ENCODE measurements around the gene MOSPD2.

DNA sequence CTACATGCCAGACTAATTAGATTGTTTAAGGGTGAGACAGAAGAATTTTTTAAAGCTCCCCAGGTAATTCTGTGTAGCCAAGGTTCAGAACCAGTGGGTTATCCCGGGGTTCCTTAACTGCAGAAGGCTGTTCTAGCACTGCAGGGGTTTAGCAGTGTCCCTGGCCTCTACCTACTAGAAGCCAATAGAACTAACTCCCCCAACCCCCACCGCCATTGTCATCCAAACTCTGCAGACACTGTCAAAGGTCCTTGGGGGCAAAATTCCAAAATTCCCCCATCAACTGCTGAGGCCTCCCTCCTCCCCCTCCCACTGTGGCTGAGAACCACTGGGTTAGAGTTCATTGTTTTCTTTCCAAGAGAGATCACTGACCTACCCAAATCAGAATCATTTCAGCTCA lies 66.4 kb downstream of the MOSPD2 start:
- TF ChIP-seq EED (IDR thresholded peaks at IDR 0.05; ENCODE audit: low read depth) (no peak), POLR2A (IDR thresholded peaks at IDR 0.05; ENCODE audit: low read depth, low read length) (no peak), MYC (IDR thresholded peaks at IDR 0.05; ENCODE audit: insufficient read depth, insufficient read length, insufficient replicate concordance, low read length, severe bottlenecking) (no peak), RCOR1 (conservative IDR thresholded peaks at IDR 0.05; ENCODE audit: low read depth, low read length) (no peak), BMI1 (IDR thresholded peaks at IDR 0.05; ENCODE audit: borderline replicate concordance) (no peak), TCF12 (IDR thresholded peaks at IDR 0.05; ENCODE audit: low read depth, low read length) (no peak), SP1 (IDR thresholded peaks at IDR 0.05; ENCODE audit: low read depth, low read length) (no peak)
- TF ChIP-seq, protein P1, sequence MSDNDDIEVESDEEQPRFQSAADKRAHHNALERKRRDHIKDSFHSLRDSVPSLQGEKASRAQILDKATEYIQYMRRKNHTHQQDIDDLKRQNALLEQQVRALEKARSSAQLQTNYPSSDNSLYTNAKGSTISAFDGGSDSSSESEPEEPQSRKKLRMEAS (IDR thresholded peaks at IDR 0.05; ENCODE audit: low read depth, low read length) = no peak
- TF ChIP-seq, protein P2, sequence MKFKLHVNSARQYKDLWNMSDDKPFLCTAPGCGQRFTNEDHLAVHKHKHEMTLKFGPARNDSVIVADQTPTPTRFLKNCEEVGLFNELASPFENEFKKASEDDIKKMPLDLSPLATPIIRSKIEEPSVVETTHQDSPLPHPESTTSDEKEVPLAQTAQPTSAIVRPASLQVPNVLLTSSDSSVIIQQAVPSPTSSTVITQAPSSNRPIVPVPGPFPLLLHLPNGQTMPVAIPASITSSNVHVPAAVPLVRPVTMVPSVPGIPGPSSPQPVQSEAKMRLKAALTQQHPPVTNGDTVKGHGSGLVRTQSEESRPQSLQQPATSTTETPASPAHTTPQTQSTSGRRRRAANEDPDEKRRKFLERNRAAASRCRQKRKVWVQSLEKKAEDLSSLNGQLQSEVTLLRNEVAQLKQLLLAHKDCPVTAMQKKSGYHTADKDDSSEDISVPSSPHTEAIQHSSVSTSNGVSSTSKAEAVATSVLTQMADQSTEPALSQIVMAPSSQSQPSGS (IDR thresholded peaks at IDR 0.05; ENCODE audit: low read length) = no peak
- TF ChIP-seq, protein P3, sequence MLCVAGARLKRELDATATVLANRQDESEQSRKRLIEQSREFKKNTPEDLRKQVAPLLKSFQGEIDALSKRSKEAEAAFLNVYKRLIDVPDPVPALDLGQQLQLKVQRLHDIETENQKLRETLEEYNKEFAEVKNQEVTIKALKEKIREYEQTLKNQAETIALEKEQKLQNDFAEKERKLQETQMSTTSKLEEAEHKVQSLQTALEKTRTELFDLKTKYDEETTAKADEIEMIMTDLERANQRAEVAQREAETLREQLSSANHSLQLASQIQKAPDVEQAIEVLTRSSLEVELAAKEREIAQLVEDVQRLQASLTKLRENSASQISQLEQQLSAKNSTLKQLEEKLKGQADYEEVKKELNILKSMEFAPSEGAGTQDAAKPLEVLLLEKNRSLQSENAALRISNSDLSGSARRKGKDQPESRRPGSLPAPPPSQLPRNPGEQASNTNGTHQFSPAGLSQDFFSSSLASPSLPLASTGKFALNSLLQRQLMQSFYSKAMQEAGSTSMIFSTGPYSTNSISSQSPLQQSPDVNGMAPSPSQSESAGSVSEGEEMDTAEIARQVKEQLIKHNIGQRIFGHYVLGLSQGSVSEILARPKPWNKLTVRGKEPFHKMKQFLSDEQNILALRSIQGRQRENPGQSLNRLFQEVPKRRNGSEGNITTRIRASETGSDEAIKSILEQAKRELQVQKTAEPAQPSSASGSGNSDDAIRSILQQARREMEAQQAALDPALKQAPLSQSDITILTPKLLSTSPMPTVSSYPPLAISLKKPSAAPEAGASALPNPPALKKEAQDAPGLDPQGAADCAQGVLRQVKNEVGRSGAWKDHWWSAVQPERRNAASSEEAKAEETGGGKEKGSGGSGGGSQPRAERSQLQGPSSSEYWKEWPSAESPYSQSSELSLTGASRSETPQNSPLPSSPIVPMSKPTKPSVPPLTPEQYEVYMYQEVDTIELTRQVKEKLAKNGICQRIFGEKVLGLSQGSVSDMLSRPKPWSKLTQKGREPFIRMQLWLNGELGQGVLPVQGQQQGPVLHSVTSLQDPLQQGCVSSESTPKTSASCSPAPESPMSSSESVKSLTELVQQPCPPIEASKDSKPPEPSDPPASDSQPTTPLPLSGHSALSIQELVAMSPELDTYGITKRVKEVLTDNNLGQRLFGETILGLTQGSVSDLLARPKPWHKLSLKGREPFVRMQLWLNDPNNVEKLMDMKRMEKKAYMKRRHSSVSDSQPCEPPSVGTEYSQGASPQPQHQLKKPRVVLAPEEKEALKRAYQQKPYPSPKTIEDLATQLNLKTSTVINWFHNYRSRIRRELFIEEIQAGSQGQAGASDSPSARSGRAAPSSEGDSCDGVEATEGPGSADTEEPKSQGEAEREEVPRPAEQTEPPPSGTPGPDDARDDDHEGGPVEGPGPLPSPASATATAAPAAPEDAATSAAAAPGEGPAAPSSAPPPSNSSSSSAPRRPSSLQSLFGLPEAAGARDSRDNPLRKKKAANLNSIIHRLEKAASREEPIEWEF (IDR thresholded peaks at IDR 0.05; ENCODE audit: insufficient replicate concordance, low read depth, low read length) = no peak
- TF ChIP-seq, protein P4, sequence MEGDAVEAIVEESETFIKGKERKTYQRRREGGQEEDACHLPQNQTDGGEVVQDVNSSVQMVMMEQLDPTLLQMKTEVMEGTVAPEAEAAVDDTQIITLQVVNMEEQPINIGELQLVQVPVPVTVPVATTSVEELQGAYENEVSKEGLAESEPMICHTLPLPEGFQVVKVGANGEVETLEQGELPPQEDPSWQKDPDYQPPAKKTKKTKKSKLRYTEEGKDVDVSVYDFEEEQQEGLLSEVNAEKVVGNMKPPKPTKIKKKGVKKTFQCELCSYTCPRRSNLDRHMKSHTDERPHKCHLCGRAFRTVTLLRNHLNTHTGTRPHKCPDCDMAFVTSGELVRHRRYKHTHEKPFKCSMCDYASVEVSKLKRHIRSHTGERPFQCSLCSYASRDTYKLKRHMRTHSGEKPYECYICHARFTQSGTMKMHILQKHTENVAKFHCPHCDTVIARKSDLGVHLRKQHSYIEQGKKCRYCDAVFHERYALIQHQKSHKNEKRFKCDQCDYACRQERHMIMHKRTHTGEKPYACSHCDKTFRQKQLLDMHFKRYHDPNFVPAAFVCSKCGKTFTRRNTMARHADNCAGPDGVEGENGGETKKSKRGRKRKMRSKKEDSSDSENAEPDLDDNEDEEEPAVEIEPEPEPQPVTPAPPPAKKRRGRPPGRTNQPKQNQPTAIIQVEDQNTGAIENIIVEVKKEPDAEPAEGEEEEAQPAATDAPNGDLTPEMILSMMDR (IDR thresholded peaks at IDR 0.05 in 2 of 3, conservative IDR thresholded peaks at IDR 0.05 in 1 of 3; ENCODE audit: control insufficient read depth in 2 of 3, extremely low read depth in 1 of 3, insufficient read depth in 1 of 3, low read depth in 3 of 3, low read length in 3 of 3) = no peak
- TF ChIP-seq, protein P5, sequence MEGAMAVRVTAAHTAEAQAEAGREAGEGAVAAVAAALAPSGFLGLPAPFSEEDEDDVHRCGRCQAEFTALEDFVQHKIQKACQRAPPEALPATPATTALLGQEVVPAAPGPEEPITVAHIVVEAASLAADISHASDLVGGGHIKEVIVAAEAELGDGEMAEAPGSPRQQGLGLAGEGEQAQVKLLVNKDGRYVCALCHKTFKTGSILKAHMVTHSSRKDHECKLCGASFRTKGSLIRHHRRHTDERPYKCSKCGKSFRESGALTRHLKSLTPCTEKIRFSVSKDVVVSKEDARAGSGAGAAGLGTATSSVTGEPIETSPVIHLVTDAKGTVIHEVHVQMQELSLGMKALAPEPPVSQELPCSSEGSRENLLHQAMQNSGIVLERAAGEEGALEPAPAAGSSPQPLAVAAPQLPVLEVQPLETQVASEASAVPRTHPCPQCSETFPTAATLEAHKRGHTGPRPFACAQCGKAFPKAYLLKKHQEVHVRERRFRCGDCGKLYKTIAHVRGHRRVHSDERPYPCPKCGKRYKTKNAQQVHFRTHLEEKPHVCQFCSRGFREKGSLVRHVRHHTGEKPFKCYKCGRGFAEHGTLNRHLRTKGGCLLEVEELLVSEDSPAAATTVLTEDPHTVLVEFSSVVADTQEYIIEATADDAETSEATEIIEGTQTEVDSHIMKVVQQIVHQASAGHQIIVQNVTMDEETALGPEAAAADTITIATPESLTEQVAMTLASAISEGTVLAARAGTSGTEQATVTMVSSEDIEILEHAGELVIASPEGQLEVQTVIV (IDR thresholded peaks at IDR 0.05; ENCODE audit: borderline replicate concordance, partially characterized antibody) = no peak
